NCI-H345 treated with DMSO at 0.1 percent for 48 hours (cell line): Measurements from ENCODE around the gene LRFN4.
A peak's percentile ranks its signal among the peaks of the same experiment; 100 is the strongest.
"Not testable (repeated sequence)": the region's sequence is repeated elsewhere in the genome, so short reads cannot be mapped to it uniquely, and the experiment has no call there.

Source experiments
- DNase-seq: peaks from one replicate; lab custom pipeline; 2025; ENCODE audit not compliant: unreplicated experiment; lab: John Stamatoyannopoulos, UW

LRFN4 gene

GRCh38 chr11:66856496-66857233 lies at the start of gene LRFN4:
Gene LRFN4 (plus strand): TSS chr11:66857064. CDS start chr11:66857745, 681 bp downstream.
- DNase-seq = no peak

GRCh38 chr11:66809592-66809991 lies 47.3 kb upstream of the LRFN4 start:
- DNase-seq = no peak

GRCh38 chr11:66810576-66811185 lies 46.2 kb upstream of the LRFN4 start:
- DNase-seq = no peak

- DNase-seq = no peak
These were observed 42.2 kb upstream of the LRFN4 start for GRCh38 chr11:66814678-66815077.

- DNase-seq = no peak
These were observed 41.2 kb upstream of the LRFN4 start for GRCh38 chr11:66815646-66816045.

GRCh38 chr11:66818231-66818955 lies 38.5 kb upstream of the LRFN4 start:
- no peak for DNase-seq

GRCh38 chr11:66820381-66820780 lies 36.5 kb upstream of the LRFN4 start:
- DNase-seq = no peak

GRCh38 chr11:66820901-66821300 lies 36.0 kb upstream of the LRFN4 start:
- DNase-seq = no peak

GRCh38 chr11:66823700-66824099 lies 33.2 kb upstream of the LRFN4 start:
- DNase-seq = no peak

- DNase-seq = not testable (repeated sequence)
These were observed 32.3 kb upstream of the LRFN4 start for GRCh38 chr11:66824573-66824972.

- DNase-seq = no peak
These were observed 22.4 kb upstream of the LRFN4 start for GRCh38 chr11:66834539-66834845.

- no peak for DNase-seq
These were observed 21.9 kb upstream of the LRFN4 start for GRCh38 chr11:66834943-66835342.

- DNase-seq = no peak
These were observed 21.0 kb upstream of the LRFN4 start for GRCh38 chr11:66835768-66836405.

GRCh38 chr11:66840317-66841091 lies 16.4 kb upstream of the LRFN4 start:
- DNase-seq = no peak

GRCh38 chr11:66841861-66842260 lies 15.0 kb upstream of the LRFN4 start:
- DNase-seq = no peak

- DNase-seq = no peak
These were observed 14.4 kb upstream of the LRFN4 start for GRCh38 chr11:66842501-66842895.

- peak; percentile 75 for DNase-seq
These were observed 13.7 kb upstream of the LRFN4 start, which contains the start of gene RCE1 for GRCh38 chr11:66842896-66843775. Gene RCE1 (plus strand): TSS chr11:66843441. CDS start chr11:66843456, 15 bp downstream.

- no peak for DNase-seq
These were observed 12.9 kb upstream of the LRFN4 start for GRCh38 chr11:66843776-66844495.

GRCh38 chr11:66844496-66845142 lies 12.2 kb upstream of the LRFN4 start:
- DNase-seq = no peak
